Stimulated activated CD4-positive, alpha-beta T cell treated with anti-CD3 and anti-CD28 coated beads, Interleukin-1b, Interleukin-23, amount 100 ng/mL, for 1 hour (primary cell): Measurements from ENCODE around the gene CLTC.
"Not testable (repeated sequence)": the region's sequence is repeated elsewhere in the genome, so short reads cannot be mapped to it uniquely, and the experiment has no call there.

Source experiments
- DNase-seq, 2 donors: peaks; one replicate each; pipeline ENCODE4 v3.0.0-alpha.2; 2020; ENCODE audit warnings: low read depth in 2 of 2

CLTC gene

DNA sequence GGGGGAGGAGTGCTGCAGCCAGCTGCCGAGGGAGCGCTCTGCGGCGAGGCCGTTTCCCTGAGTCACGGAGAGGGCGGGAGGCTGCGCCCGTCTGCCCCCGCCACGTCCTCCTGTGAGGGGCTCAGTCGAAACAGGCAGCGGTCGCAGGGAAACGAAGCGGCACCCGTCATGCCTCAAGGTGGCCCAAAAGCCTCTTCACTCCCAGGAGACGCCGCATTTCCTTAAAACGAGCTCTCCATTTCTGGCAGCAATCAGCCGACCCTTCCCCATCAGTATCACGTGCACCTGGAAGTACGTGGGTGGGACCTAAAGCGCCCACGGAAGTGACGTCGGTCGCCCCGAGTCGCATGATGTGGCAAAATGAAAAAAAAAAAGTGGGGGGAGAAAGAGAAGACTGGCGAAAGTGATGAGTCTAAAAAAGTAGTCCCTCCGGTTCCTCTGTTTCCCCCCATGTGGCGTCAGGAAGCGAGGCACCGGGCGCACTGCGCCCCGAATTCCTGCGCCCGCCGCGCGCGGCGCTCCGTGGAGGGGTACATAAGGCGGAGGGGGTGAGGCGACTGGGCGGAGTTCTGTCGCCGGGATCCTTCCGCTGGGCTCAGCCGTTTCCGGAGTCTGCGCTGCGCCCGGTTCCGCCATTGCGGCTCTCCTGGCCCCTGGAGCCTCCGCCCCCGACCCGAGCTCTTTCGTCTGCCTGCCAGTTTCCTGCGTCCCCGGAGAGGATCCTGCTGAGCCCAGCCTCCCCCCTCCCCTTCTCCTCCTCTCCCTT, at the start of gene CLTC:
Gene CLTC (plus strand): TSS at position 598 of the 766 bp plus-strand sequence. CDS start 237 bp downstream, outside the sequence.
- DNase-seq = peak; percentile 78 to 83

DNA sequence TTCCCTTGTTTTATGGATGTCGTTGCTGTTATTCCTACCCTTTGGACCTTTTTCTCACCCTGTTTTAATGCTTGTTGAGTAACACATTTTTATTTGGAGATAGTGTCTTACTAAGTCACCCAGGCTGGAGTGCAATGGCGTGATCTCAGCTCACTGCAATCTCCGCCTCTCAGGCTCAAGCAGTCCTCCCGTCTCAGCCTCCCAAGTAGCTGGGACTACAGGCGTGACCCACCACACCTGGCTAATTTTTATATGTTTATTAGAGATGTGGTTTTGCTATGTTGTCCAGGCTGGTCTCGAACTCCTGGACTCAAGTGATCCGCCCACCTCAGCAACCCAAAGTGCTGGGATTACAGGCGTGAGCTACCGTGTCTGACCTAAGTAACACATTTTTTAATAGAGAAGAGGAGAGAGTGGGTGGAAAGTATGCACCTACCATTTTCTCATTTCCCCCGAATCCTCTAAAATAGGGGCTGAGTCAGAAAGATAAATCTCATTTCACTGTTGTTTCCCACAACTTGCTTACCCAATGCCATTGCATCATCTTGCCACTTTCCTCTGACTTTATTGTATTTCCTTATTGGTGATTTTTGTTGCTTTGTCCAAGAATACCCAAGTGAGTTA, 47.3 kb upstream of the CLTC start:
- DNase-seq = no peak

DNA sequence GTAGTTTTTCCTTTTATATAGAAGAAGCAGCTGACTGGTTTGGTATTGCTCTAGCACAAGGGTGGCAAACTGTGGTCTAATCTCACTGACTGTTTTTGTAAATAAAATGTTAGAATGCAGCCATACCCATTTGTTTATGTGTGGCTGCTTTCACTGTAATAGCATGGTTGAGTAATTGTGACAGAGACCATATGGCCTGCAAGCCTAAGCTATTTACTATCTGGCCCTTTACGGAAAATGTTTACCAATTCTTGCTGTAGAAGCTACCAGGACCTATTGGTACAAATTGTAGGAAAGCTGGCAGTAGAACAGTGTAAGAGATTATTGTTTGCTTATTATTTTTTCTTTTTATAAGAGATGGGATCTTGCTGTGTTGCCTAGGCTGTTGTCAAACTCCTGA, 35.5 kb upstream of the CLTC start:
- not testable (repeated sequence) for DNase-seq

DNA sequence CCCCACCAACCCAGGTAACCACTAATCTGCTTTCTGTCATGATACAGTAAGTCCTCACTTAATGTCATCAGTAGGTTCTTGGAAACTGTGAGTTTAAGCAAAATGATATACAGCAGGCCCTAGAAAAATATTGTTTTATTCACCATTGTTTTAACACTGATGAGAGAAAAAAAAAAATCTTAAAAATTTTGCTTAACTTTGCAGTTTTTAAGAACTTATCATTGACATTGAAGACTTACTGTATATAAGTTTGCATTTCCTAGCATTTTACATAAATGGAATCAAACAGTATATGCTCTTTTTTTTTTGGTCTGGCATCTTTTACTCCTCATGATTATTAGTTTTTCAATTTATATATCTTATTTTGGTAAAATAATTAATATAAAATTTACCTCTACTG, 19.5 kb upstream of the CLTC start:
- no peak for DNase-seq

DNA sequence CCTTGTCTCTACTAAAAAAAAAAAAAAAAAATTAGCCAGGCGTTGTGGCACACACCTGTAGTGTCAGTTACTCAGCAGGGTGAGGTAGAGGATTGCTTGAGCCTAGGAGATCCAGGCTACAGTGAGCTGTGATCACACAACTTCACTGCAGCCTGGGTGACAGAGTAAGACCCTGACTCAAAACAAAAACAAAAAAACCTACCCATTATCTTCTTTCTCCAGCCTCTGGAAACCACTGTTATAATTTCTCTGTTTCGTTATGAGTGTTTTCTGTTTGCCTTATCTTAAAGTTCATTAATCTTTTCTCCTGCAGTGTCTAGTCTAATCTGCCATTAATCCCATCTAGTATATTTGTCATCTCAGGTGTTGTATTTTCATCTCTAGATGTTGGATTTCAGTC, 18.6 kb upstream of the CLTC start:
- DNase-seq = no peak

DNA sequence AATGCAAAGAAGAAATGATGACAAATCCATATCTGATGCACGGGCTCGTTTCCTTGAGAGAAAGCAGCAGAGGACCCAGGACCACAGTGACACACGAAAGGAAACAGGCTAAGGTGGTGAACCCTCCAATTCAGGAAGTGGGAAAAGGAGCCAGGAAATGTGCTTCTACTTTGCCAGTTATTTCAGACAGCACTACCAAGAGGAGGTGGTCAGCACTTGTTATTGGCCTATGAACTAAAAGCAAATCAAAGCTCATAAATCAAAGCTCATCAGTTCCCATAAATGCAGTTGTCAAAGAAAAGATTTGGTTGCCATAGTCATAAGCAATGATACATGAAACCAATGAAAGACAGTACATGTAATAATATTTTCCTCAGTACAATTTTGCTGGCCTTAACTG, 12.6 kb upstream of the CLTC start:
- no peak for DNase-seq

DNA sequence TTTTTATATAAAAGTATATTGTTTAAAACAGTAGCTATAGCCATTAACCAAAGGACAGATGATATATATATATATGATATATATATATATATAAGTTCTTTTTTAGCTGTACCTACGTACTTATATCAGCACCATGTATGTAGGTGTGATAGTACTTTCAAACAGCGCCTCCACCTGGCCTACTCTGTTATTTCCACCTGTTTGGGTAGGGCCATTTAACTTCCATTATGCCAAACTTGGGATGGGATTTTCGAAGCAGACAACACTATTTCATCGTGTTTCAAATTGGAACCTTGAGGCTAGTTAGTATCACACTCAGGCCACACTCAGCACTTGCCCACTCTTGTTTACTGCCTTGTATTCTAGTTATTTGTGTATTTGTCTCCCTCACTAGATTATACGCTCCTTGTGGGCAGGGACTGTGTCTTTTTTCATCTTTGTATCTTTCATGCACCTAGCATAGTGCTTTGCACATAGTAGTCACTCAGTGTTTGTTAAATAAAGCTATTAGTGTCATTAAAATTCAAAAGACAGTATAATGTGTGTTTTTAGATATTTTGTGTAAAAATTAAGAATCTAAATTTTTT, 11.8 kb upstream of the CLTC start:
- peak in 1 of 2 donors; percentile 17 for DNase-seq

DNA sequence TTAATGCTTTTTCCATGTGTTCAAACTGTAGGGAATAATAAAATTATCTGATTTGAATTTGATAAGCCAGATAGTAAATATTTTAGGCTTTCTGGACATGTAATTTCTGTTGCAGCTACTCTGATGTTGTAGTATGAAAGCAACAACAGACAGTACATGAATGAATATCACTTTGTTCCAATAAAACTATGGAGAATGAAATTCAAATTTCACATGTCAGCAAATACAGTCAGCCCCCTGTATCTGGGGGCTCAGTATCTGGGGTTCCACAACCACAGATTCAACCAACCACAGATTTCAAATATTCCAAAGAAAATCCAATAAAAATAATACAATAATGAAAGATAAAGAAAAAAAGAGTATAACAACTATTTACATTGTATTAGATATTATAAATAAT, 8.2 kb upstream of the CLTC start:
- no peak for DNase-seq

DNA sequence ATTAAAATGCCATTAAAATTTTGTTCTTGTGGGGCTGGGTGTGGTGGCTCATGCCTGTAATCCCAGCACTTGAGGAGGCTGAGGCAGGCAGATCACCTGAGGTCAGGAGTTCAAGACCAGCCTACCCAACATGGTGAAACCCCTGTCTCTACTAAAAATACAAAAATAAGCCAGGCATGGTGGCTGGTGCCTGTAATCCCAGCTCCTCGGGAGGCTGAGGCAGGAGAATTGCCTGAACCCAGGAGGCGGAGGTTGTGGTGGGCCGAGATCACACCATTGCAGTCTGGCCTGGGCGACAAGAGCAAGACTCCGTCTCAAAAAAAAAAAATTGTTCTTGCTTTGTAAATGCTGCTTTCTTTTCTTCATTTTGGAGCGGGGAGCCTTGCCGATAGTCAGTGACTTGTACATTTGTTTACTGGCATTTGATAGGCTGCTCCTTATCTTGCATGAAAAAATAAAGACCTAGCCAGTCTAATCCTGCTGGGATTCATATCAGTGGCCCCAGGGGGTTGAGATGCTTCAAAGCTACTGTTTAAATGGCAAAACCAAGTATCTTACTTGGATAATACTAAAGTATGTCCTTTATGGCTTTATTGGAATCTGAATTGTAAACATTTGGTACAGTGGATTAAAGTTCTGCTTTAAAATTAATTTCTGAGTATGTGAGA, 3.3 kb upstream of the CLTC start:
- DNase-seq = no peak

DNA sequence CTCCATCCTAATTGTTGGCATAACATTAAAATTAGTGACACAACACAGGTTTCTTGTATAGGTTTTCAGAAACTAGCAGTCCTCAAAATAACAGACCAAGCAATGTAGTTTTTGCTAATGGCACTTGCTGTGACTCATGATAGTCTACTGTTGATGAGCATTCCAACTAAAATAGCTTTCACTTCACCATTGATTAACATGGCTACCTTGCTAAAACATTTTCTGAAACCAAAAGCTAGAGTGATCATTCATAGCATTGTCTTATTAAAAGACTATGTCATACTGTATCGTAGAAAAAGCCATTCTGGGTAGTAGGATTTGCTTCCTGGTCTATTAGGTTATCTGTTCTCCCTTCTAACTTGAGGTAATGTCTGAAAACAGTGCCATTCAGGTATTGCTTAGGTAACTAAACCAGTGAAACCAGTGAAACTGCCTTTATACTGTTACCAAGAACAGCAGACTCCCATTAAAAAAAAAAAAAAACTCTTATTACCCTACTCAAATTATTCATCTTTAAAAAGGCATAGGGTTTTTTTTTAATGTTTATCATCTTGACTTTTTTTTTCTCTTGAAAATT, 2.5 kb upstream of the CLTC start:
- DNase-seq = no peak

DNA sequence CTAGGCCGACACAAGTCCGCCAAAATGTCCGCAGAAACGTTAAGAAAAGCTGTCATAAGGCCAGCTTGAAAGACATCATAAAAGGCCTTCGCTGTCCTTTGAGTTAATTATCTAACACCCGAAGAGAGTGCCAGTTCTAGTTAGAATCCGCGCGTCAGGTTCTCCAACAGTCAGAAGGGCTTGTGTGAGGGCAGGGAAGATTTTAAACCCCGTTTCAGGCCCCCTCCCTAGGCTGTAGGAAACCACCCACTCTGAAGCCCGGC, 729 bp upstream of the CLTC start:
- no peak for DNase-seq

DNA sequence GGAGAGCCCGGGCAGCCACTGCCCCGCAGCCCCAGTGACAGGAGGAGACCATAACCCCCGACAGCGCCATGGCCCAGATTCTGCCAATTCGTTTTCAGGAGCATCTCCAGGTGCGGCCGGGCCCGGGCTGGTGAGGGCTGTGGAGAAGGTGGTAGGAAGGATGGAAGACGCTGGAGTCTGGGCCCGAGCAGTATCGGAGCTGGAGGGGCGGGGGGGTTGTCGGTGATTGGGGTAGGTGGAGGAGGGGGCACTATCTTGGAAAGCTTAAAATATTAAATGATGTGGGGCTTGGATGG, 317 bp downstream of the CLTC start:
- no peak for DNase-seq

DNA sequence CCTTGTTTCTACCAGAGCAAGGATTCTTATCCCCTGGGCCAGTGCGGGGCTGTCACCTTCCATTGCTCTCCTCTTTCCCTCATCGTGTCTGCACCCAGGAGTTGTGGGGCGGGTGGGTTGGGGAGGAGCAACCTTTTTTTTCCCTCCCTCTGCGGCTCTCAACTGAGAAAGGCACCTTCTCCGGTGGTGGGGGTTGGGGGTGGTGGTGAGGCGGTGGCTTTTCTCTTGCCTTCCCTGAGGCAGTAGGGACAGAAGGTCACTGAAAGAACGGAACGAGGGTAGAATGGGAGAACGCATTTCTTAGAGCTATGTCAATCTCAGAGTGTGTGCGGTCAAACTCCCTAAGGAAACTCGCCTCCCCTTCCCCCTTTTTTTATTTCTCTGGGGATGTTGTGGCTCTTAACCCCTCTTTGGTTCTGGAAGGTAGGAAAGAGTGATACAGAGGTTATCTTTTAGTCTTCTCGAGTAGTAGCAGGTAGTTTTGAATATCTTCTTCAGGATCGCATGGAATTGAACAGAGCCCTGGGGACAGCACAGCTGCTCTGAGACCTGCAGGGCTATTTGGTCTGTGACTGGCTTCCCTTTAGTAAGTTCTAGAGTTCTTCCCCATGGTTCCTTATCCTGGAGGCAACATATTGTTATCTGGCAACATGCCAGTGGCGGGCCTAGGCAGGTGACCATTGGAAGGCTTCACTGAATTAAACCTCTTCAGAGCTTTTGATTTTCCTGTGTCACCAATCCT, 994 bp downstream of the CLTC start:
- DNase-seq = peak in 1 of 2 donors; percentile 24

DNA sequence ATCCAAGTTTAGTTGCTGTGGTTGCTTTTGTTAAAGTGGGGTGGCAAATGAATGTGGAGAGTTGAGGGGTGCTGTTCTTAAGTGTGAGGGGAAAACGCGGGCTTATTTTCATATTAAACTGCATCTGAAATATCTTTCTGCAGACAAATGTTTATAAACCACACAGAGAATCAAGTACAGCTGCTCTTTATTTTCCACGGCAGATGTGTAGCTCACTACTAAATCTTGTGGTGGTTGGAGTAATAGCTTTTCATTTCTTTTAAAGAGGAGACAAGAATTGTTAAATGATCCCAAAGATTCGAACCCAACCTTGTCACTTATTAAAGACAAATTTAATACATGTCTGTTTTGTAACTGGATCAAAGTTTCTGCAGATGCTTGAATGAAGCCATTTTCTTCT, 2.1 kb downstream of the CLTC start:
- DNase-seq = no peak

DNA sequence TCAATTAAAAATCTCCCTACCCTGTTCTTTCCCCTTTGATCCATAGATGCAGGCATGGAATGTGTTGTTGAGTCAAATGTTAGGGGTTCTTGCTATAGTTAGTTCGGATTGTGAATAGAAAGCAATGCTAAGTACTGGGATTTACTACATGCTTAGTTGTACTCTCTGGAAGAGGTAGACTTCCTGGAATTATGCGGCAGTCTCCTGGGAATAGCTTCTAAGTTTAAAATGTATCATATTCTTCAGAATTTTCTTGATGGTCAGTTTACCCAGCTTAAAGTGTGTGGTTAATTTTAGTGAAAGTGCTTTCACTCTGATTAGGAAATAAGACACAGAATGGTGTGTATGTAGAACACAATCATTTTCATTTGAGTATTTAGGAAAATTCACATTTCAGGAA, 3.5 kb downstream of the CLTC start:
- no peak for DNase-seq

DNA sequence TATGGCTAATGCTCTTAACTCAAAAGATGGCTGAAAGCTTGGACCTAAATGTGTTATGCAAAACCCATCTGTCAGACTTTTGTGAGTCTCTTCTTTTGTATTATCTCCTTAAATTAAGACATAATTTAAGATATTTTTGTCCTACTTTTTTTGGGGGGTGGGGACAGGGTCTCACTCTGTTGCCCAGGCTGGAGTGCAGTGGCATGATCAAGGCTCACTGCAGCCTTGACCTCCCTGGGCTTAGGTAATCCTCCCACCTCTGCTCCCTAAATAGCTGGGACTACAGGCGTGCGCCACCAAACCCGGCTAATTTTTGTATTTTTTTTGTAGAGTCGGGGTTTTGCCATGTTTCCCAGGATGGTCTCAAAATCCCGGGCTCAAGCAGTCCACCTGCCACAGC, 7.1 kb downstream of the CLTC start:
- DNase-seq = no peak

DNA sequence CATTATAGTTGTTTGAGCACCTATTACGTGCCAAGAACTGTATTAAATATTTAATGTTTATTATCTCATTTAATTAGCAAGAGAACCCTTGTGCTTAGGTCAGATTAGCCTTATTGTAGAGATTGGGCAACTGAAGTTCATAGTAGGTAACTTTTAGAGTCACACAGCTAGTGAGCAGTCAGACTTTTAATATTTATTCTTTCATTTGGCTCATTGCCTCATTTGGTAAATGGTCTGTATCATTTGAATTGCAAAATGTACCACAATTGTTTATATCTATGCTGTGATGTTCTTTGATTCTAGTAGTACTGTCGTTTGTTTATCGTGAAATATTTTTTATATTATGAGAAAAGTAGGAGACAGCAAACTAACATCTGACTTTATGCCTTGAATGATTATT, 7.6 kb downstream of the CLTC start:
- DNase-seq = no peak

DNA sequence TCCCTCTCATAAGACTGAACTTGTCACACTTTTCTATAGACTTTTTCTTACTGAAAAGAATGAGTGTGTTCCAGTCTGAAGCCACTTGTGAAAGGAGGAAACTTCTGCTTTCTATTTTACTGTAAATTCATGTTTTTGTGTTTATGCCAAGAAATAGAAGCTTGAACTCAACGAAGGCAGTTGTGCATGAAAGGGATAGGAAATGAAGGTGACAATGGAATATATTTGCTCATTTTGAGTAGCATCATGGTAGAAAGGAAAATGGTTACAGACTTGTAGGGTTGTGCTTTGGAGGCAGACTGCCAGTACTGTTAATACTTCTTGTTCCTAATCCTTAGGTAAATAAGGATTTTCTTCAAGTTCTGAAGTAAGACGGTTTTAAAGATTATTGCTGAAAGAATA, 8.1 kb downstream of the CLTC start:
- DNase-seq = no peak

DNA sequence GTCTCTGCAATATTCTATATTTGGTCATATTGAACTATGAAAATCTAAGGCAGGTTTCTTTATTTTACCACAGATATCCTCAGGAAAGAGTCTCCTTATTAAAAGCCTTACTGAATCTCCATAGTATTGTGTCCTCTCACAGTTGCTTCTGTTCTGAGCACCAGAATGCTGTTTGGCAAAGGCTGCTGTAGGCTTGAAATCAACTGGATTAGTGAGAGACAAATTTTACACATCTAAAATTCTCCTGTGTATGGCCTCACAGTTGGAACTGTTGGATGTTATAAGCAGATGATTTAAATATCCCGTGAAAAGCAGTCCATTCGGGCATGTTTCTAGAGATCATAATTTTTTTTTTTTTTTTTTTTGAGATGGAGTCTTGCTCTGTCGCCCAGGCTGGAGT, 9.5 kb downstream of the CLTC start:
- DNase-seq = no peak

DNA sequence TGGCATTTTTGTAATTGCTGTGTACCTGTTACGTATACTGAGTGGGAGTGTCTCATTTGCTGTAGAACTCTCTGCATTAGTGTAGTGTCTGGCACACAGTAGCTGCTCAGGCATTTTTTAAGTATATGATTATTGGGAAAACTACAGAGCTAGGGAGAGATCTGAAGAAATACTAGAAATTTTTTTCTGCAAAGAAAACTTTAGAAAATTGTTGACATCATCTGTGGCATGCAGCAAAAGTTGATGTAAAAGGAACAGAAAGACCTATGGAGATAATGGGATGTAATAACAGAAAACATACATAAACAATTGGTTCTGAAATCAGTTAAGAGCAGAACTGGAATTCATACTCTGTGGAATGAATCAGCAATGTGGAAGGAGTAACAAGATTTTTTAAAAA, 11.6 kb downstream of the CLTC start:
- DNase-seq = no peak

DNA sequence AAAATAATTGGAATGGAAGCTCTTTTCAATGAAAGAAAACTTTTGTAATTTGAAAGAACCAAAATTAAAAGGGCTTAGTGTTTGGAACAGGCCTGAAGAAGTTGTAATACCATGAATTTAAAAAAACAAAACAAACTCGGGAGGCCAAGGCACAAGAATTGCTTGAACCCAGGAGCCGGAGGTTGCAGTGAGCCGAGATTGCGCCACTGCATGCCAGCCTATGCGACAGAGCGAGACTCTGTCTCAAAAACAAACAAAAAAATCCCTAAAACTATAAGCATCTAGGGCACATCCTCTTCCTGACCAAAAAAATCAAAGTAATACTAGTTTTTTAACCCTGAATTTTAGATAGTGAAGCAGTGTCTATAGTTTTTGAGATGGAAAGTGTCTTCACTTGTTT, 12.7 kb downstream of the CLTC start:
- no peak for DNase-seq

DNA sequence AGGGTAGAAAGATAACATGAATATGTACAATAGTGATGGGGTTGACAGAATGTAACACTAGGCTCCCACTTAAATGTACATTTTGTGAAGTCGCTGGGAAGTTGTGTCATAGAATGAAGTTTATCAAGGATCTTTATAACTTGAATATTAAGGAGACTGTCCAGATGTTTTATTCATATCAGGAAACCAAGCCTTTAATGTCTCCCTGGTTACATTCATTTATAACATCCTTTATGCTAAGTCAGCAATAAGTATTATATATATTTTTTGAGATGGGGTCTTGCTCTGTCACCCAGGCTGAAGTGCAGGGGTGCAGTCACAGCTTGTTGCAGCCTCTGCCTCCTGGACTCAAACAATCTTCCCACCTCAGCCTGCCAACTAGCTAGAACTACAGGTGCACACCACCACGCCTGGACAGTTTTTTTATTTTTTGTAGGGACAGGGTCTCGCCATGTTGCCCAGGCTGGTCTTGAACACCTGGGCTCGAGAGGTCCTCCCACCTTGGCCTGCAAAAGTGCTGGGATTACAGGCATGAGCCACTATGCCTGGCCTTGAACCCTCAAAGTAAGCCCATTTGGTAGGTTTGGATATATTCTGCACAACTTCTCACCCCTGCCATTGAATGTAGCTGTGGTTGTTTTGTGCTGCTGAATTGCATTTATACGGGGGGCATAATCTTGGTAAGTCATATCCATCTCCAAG, 14.1 kb downstream of the CLTC start:
- DNase-seq = no peak
